GM23338 (cell line): Measurements from ENCODE around the gene PLPPR3. TPM values are rescaled to one million over a fixed set of nuclear protein-coding genes. Genes with fewer than 3 reads are reported as not detected.

Source experiments
- ATAC-seq: fragments of 200-7000 bp; cut with Tn5 transposase; 3 replicates; pipeline ENCODE4 v1.9.1; 2020
- DNase-seq: peaks from one replicate; pipeline ENCODE4 v3.0.0-alpha.2; 2015; ENCODE audit warnings: low spot score
- H2AFZ ChIP-seq: fragments of 200-600 bp; sonication (generic); 2 replicates; pipeline ENCODE4 v1.8.0; 2016; ENCODE audit warnings: antibody characterized with exemption, mild to moderate bottlenecking, moderate library complexity
- H3F3A ChIP-seq: fragments of 200-600 bp; sonication (generic); replicated peaks from 2 replicates; pipeline ENCODE4 v1.8.0; 2017; ENCODE audit warnings: antibody characterized with exemption, mixed run types, low read depth
- H3K27ac ChIP-seq: fragments of 200-600 bp; sonication (generic); 2 replicates; pipeline ENCODE4 v1.6.1; 2016; ENCODE audit warnings: low read depth
- H3K27me3 ChIP-seq: fragments of 200-600 bp; sonication (generic); 2 replicates; pipeline ENCODE4 v1.8.0; 2016; ENCODE audit warnings: mild to moderate bottlenecking, mixed run types, moderate library complexity; ENCODE audit not compliant: insufficient read depth
- H3K36me3 ChIP-seq: fragments of 200-600 bp; sonication (generic); 2 replicates; pipeline ENCODE4 v1.8.0; 2016; ENCODE audit warnings: mild to moderate bottlenecking; ENCODE audit not compliant: insufficient read depth
- H3K4me1 ChIP-seq: fragments of 200-600 bp; sonication (generic); 2 replicates; pipeline ENCODE4 v1.8.0; 2016; ENCODE audit warnings: mild to moderate bottlenecking, moderate library complexity; ENCODE audit not compliant: insufficient read depth
- H3K4me2 ChIP-seq: fragments of 200-600 bp; sonication (generic); 2 replicates; pipeline ENCODE4 v1.7.1; 2017; ENCODE audit warnings: mixed run types
- H3K4me3 ChIP-seq: fragments of 200-600 bp; sonication (generic); 2 replicates; pipeline ENCODE4 v1.6.1; 2016; ENCODE audit warnings: mixed run types
- H3K79me2 ChIP-seq: fragments of 200-600 bp; sonication (generic); replicated peaks from 2 replicates; pipeline ENCODE4 v1.8.0; 2017; ENCODE audit warnings: mild to moderate bottlenecking; ENCODE audit not compliant: insufficient read depth
- H3K9me2 ChIP-seq: fragments of 200-600 bp; sonication (generic); 2 replicates; pipeline ENCODE4 v1.8.0; 2017; ENCODE audit not compliant: insufficient read depth
- H4K20me1 ChIP-seq: fragments of 200-600 bp; sonication (generic); replicated peaks from 2 replicates; pipeline ENCODE4 v1.8.0; 2017; ENCODE audit warnings: mild to moderate bottlenecking; ENCODE audit not compliant: insufficient read depth
- H3K27ac Mint-ChIP-seq: 2 replicates; pipeline ENCODE4 v1.8.0; 2020; ENCODE audit warnings: inconsistent platforms, mild to moderate bottlenecking, moderate library complexity, mixed read lengths
- H3K27me3 Mint-ChIP-seq: 3 replicates; pipeline ENCODE4 v1.8.0; 2022; ENCODE audit warnings: low read depth, mild to moderate bottlenecking, moderate library complexity, mixed read lengths, inconsistent platforms; ENCODE audit not compliant: insufficient read depth, poor library complexity
- H3K36me3 Mint-ChIP-seq: 3 replicates; pipeline ENCODE4 v1.8.0; 2021; ENCODE audit warnings: low read depth, mild to moderate bottlenecking, inconsistent platforms, moderate library complexity, mixed read lengths
- H3K4me1 Mint-ChIP-seq: 3 replicates; pipeline ENCODE4 v1.8.0; 2020; ENCODE audit warnings: mild to moderate bottlenecking, inconsistent platforms, mixed read lengths
- H3K4me3 Mint-ChIP-seq: 3 replicates; pipeline ENCODE4 v1.8.0; 2021; ENCODE audit warnings: moderate library complexity, mild to moderate bottlenecking, inconsistent platforms, mixed read lengths
- H3K9me3 Mint-ChIP-seq: 3 replicates; pipeline ENCODE4 v1.8.0; 2020; ENCODE audit warnings: moderate library complexity, mild to moderate bottlenecking, inconsistent platforms, mixed read lengths
- CREB1 ChIP-seq: fragments of 250-450 bp; sonication (Bioruptor Pico); IDR thresholded peaks from 2 replicates; pipeline ENCODE4 v1.5.0; 2020; ENCODE audit warnings: low read depth, mild to moderate bottlenecking, moderate library complexity
- CTCF ChIP-seq, 2 experiments: fragments of 200-600 bp in 1 of 2; sonication (generic) in 1 of 2; conservative IDR thresholded peaks; 2 replicates each; pipeline versions ENCODE4 v1.5.1 to v1.6.1; 2016 to 2017; ENCODE audit warnings: antibody characterized with exemption in 2 of 2, low read depth in 2 of 2, mild to moderate bottlenecking in 2 of 2, moderate library complexity in 1 of 2
- EZH2 ChIP-seq: fragments of 200-600 bp; sonication (generic); IDR thresholded peaks from one replicate; pipeline ENCODE4 v1.8.0; 2017; ENCODE audit warnings: antibody characterized with exemption, mild to moderate bottlenecking, low read depth; ENCODE audit not compliant: unreplicated experiment
- EZH2phosphoT487 ChIP-seq: fragments of 200-600 bp; sonication (generic); IDR thresholded peaks from one replicate; pipeline ENCODE4 v1.8.1; 2018; ENCODE audit warnings: antibody characterized with exemption; ENCODE audit not compliant: unreplicated experiment
- JUNB ChIP-seq: IDR thresholded peaks from one replicate; pipeline ENCODE4 v1.6.1; 2016; ENCODE audit warnings: antibody characterized with exemption; ENCODE audit not compliant: unreplicated experiment
- NANOG ChIP-seq: IDR thresholded peaks from 2 replicates; pipeline ENCODE4 v1.6.1; 2016; ENCODE audit warnings: antibody characterized with exemption, borderline replicate concordance
- POLR2AphosphoS5 ChIP-seq: IDR thresholded peaks from 2 replicates; pipeline ENCODE4 v1.6.1; 2016; ENCODE audit warnings: antibody characterized with exemption, low read depth
- REST ChIP-seq: IDR thresholded peaks from one replicate; pipeline ENCODE4 v1.6.1; 2018; ENCODE audit warnings: antibody characterized with exemption; ENCODE audit not compliant: unreplicated experiment
- STAT1 ChIP-seq: IDR thresholded peaks from one replicate; pipeline ENCODE4 v1.6.1; 2016; ENCODE audit warnings: antibody characterized with exemption; ENCODE audit not compliant: unreplicated experiment
- ZNF114 ChIP-seq: fragments of 250-450 bp; sonication (Bioruptor Pico); IDR thresholded peaks from 2 replicates; pipeline ENCODE4 v1.5.0; 2020; ENCODE audit warnings: mild to moderate bottlenecking, moderate library complexity
- ZNF331 ChIP-seq: fragments of 250-450 bp; sonication (Bioruptor Pico); IDR thresholded peaks from 2 replicates; pipeline ENCODE4 v1.5.0; 2020; ENCODE audit warnings: low read depth, mild to moderate bottlenecking, moderate library complexity
- polyA plus RNA-seq: library from polyadenylated mRNA; unstranded; fragments of >200 nt; fragmentation: Nextera tagmentation; extraction: Ambion mirVana; gene quantifications from 2 replicates; pipeline ENCODE4 v1.2.1, GENCODE V29; 2016
- total RNA-seq: library from RNA; depleted of rRNA; stranded (reverse); fragments of >200 nt; shearing (Covaris generic); gene quantifications from 2 replicates; pipeline ENCODE4 v1.2.3, GENCODE V29; 2014
- TF ChIP-seq, protein P1 (sequence below): fragments of 250-450 bp; sonication (Bioruptor Pico); IDR thresholded peaks from 2 replicates; pipeline ENCODE4 v1.5.0; 2020; ENCODE audit warnings: mild to moderate bottlenecking, moderate library complexity
- TF ChIP-seq, protein P2 (sequence below): IDR thresholded peaks from 2 replicates; pipeline ENCODE4 v1.6.1; 2016; ENCODE audit warnings: antibody characterized with exemption

PLPPR3 gene
- total and polyA plus RNA-seq, 2 experiments from 2014 or later, result 14.8 to 81.1 TPM

- Histone ChIP-seq H2AFZ (no peak overlapping the region; the same call in 1 of the 2 replicates), H3K4me2 (no peak overlapping the region)
Measured at GRCh38 chr19:850979-851335, 29.2 kb upstream of the PLPPR3 start.

More at GRCh38 chr19:850979-851335, 29.2 kb upstream of the PLPPR3 start:
- no peak overlapping the region for H3K27ac ChIP-seq
- H3F3A ChIP-seq, result peaks cover 10% of the 10 kb centered on the region; the same call in 1 of the 2 replicates
- TF ChIP-seq STAT1 (no peak), REST (no peak), POLR2AphosphoS5 (no peak), ZNF331 (CRISPR knock-in tag) (no peak), JUNB (no peak), CREB1 (no peak), CTCF (conservative IDR thresholded peaks at IDR 0.05; ENCODE audit: low read depth in 2 of 2) (no peak), EZH2phosphoT487 (no peak), ZNF114 (CRISPR knock-in tag) (no peak), NANOG (no peak), EZH2 (no peak)
- TF ChIP-seq, protein P1, sequence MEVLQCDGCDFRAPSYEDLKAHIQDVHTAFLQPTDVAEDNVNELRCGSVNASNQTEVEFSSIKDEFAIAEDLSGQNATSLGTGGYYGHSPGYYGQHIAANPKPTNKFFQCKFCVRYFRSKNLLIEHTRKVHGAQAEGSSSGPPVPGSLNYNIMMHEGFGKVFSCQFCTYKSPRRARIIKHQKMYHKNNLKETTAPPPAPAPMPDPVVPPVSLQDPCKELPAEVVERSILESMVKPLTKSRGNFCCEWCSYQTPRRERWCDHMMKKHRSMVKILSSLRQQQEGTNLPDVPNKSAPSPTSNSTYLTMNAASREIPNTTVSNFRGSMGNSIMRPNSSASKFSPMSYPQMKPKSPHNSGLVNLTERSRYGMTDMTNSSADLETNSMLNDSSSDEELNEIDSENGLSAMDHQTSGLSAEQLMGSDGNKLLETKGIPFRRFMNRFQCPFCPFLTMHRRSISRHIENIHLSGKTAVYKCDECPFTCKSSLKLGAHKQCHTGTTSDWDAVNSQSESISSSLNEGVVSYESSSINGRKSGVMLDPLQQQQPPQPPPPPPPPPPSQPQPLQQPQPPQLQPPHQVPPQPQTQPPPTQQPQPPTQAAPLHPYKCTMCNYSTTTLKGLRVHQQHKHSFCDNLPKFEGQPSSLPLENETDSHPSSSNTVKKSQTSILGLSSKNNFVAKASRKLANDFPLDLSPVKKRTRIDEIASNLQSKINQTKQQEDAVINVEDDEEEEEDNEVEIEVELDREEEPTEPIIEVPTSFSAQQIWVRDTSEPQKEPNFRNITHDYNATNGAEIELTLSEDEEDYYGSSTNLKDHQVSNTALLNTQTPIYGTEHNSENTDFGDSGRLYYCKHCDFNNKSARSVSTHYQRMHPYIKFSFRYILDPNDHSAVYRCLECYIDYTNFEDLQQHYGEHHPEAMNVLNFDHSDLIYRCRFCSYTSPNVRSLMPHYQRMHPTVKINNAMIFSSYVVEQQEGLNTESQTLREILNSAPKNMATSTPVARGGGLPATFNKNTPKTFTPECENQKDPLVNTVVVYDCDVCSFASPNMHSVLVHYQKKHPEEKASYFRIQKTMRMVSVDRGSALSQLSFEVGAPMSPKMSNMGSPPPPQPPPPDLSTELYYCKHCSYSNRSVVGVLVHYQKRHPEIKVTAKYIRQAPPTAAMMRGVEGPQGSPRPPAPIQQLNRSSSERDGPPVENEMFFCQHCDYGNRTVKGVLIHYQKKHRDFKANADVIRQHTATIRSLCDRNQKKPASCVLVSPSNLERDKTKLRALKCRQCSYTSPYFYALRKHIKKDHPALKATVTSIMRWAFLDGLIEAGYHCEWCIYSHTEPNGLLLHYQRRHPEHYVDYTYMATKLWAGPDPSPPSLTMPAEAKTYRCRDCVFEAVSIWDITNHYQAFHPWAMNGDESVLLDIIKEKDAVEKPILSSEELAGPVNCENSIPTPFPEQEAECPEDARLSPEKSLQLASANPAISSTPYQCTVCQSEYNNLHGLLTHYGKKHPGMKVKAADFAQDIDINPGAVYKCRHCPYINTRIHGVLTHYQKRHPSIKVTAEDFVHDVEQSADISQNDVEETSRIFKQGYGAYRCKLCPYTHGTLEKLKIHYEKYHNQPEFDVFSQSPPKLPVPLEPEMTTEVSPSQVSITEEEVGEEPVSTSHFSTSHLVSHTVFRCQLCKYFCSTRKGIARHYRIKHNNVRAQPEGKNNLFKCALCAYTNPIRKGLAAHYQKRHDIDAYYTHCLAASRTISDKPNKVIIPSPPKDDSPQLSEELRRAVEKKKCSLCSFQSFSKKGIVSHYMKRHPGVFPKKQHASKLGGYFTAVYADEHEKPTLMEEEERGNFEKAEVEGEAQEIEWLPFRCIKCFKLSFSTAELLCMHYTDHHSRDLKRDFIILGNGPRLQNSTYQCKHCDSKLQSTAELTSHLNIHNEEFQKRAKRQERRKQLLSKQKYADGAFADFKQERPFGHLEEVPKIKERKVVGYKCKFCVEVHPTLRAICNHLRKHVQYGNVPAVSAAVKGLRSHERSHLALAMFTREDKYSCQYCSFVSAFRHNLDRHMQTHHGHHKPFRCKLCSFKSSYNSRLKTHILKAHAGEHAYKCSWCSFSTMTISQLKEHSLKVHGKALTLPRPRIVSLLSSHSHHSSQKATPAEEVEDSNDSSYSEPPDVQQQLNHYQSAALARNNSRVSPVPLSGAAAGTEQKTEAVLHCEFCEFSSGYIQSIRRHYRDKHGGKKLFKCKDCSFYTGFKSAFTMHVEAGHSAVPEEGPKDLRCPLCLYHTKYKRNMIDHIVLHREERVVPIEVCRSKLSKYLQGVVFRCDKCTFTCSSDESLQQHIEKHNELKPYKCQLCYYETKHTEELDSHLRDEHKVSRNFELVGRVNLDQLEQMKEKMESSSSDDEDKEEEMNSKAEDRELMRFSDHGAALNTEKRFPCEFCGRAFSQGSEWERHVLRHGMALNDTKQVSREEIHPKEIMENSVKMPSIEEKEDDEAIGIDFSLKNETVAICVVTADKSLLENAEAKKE (CRISPR knock-in tag), result no peak
- TF ChIP-seq, protein P2, sequence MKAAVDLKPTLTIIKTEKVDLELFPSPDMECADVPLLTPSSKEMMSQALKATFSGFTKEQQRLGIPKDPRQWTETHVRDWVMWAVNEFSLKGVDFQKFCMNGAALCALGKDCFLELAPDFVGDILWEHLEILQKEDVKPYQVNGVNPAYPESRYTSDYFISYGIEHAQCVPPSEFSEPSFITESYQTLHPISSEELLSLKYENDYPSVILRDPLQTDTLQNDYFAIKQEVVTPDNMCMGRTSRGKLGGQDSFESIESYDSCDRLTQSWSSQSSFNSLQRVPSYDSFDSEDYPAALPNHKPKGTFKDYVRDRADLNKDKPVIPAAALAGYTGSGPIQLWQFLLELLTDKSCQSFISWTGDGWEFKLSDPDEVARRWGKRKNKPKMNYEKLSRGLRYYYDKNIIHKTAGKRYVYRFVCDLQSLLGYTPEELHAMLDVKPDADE, result no peak
- no peaks in the 10 kb centered on the region for H3K4me1 ChIP-seq
- Mint-ChIP-seq H3K27ac (no peak overlapping the region), H3K4me1 (peaks cover 2% of the 10 kb centered on the region; the same call in 1 of the 3 replicates), H3K9me3 (no peaks in the 10 kb centered on the region), H3K36me3 (no peaks in the 10 kb centered on the region), H3K4me3 (no peak overlapping the region), H3K27me3 (peaks cover 6% of the 10 kb centered on the region)
- ATAC-seq (no peak), DNase-seq (no peak)
- no peaks in the 10 kb centered on the region for H3K36me3 ChIP-seq
- H3K4me3 ChIP-seq, result no peak overlapping the region
- no peaks in the 10 kb centered on the region for H3K9me2 ChIP-seq
- no peaks in the 10 kb centered on the region for H3K27me3 ChIP-seq
- no peaks in the 10 kb centered on the region; the same call in 1 of the 2 replicates for H4K20me1 ChIP-seq
- H3K79me2 ChIP-seq, result no peaks in the 10 kb centered on the region
